Measurements from ENCODE around the gene C10orf62.

The C10orf62 gene

DNA sequence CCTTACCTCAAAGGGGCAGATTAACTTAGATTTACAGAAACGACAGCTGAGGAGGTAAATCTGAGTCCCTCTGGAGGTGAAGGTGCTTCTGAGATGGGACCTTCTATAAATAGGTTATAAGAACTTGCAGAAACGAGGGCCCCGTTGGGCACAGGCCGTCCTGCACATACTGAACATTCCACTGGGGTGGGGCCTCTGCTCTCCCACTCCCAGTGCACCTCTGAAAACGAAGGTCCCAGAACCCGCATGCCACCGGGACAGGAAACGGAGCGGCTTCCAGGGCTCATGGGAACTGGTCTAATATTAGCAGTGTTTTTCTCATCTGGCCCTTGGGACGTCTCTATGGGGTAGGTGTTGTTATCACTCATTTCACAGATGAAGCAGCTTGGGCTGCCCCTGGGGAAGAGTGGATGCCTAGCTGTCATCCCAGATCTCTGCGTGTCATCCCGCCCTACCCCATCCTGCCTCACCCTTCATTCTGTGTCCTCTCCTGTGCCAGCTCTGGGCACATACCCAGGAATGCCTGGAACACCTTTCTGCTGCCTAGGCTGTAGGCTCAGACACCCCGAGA lies 19.6 kb downstream of the C10orf62 start:
- TF ChIP-seq CTCF (IDR thresholded peaks at IDR 0.05; ENCODE audit: extremely low read depth, missing control alignments) = no peak
- no peak for DNase-seq (ENCODE audit: low spot score)

DNA sequence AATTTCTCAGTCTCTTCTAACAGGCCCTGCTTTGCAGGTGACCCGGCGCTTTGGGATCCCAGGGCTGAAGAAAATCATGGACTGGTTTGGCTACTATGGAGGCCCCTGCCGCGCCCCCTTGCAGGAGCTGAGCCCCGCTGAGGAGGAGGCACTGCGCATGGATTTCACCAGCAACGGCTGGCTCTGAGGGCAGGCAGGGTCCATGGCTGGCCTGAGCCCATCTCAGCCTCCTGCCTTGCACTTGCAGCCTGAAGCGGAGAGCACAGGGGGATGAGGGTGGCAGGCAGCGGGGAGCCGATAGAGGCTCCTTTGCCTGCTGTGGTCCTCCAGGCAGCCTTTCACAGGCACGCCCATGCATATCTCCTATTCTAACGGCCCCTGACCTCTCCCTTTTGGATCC lies 22.0 kb downstream of the C10orf62 start:
- DNase-seq (ENCODE audit: low spot score) = no peak
- no peak for TF ChIP-seq CTCF (IDR thresholded peaks at IDR 0.05; ENCODE audit: extremely low read depth, missing control alignments)

DNA sequence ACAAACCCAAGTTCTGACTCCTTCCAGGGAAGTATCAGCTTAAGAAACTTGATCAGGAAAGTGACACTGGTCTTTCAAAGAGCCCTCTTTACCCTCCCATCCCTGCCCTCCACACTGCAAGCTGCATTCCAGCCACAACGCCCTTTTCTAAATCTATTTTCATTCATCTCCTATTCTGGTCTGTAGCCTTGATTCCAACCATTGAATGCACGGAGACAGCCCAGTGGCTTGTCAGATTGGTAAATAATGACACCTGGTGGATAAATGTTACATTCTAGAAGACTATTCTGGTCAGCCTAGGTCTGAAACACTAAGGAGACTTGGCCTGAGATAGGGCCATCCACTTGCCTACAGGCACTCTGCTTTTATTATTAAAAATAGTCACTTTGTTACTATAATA lies 22.9 kb downstream of the C10orf62 start:
- peak; percentile 38 for DNase-seq (ENCODE audit: low spot score)
- no peak for TF ChIP-seq CTCF (IDR thresholded peaks at IDR 0.05; ENCODE audit: extremely low read depth, missing control alignments)

DNA sequence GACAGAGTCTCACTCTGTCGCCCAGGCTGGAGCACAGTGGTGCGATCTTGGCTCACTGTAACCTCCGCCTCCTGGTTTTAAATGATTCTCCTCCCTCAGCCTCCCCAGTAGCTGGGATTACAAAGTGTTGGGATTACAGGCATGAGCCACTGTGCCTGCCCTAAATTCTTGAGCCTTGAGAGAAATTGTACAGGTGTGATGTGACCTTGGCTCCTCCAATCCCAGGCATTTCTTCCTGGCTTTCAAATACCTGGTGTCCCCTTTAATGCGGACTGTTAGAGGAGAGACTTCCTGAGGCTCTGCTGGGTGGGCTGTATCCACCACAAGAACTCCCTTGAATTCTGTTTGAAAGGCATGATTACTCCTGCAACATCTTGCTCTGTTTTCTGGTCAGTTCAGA lies 28.8 kb downstream of the C10orf62 start:
- TF ChIP-seq CTCF (IDR thresholded peaks at IDR 0.05; ENCODE audit: extremely low read depth, missing control alignments) = no peak
- DNase-seq (ENCODE audit: low spot score) = no peak

GRCh38 chr10:97618733-97619132 lies 29.2 kb downstream of the C10orf62 start:
- DNase-seq (ENCODE audit: low spot score) = no peak

DNA sequence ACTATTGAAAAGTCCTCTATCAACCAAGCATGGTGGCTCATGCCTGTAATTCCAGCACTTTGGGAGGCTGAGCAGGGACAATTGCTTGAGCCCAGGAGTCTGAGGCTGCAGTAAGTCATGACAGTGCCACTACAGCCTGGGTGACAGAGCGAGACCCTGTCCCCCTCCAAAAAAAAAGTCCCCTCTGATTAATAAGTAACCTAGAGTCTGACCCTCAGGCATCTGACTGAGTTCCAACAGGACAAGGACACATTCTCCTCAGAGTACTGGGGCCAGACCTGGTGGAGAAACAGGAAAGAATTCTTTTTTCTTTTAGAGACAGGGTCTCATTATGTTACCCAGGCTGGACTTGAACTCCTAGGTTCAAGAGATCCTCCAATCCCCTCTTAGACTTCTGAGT lies 33.8 kb downstream of the C10orf62 start:
- TF ChIP-seq CTCF (IDR thresholded peaks at IDR 0.05; ENCODE audit: extremely low read depth, missing control alignments) = no peak
- DNase-seq (ENCODE audit: low spot score) = no peak

More at GRCh38 chr10:97618733-97619132, 29.2 kb downstream of the C10orf62 start:
- no peak for TF ChIP-seq CTCF (IDR thresholded peaks at IDR 0.05; ENCODE audit: extremely low read depth, missing control alignments)

DNA sequence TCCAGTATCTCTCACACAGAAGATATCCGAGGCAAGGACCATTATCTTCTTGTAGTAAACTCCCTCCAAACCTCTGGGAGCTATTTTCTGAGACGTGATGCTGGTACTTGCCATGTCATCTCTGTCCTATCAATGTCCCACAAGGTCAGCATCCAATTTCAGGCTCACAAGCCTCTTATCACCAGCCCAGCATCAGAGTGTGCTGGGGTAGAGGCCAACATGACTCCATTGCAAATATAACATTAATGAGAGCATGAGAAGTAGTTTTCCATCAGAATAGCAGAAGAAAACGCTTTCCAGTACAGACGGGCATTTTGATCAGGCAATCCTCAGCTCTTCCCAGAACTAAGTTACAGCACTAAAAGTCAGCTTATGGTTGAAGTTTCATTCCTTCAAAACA lies 38.2 kb downstream of the C10orf62 start:
- TF ChIP-seq CTCF (IDR thresholded peaks at IDR 0.05; ENCODE audit: extremely low read depth, missing control alignments) = no peak
- no peak for DNase-seq (ENCODE audit: low spot score)
